GM12878 (cell line): ENCODE results near the gene C5AR1. TPM values are rescaled to one million over a fixed set of nuclear protein-coding genes. Genes with fewer than 3 reads are reported as not detected.
A peak's percentile ranks its signal among the peaks of the same experiment; 100 is the strongest.

Source experiments
- ATAC-seq: fragments of 200-7000 bp; cut with Tn5 transposase; 3 replicates; pipeline ENCODE4 v1.9.1; 2020; ENCODE audit warnings: mild to moderate bottlenecking, moderate library complexity
- BruUV-seq: library from RNA; stranded (reverse); fragments of 400-500 nt; replicated peaks from 2 replicates; lab custom pipeline; 2021; lab: Mats Ljungman, UMichigan
- CTCF ChIA-PET: fragments of 300-600 bp; sonication (Branson Sonifier 250); formaldehyde crosslinking; extraction: SDS; loops from one replicate; lab custom pipeline; 2021; ENCODE audit warnings: inconsistent platforms; lab: Yijun Ruan, JAX
- POLR2A ChIA-PET: fragments of 350-600 bp; formaldehyde crosslinking; extraction: SDS; loops from one replicate; lab custom pipeline; 2021; ENCODE audit warnings: inconsistent platforms; lab: Charles Lee
- RAD21 ChIA-PET: fragments of 300-600 bp; sonication (Branson Sonifier 250); formaldehyde crosslinking; loops from one replicate; lab custom pipeline; 2023; ENCODE audit warnings: antibody characterized with exemption; ENCODE audit not compliant: unreplicated experiment; lab: Charles Lee
- SMC1A ChIA-PET: fragments of 300-600 bp; sonication (Branson Sonifier 250); formaldehyde crosslinking; loops from one replicate; lab custom pipeline; 2023; ENCODE audit not compliant: unreplicated experiment, uncharacterized antibody; lab: Charles Lee
- DNase-seq: peaks from one replicate; pipeline ENCODE4 v3.0.0-alpha.2; 2011; ENCODE audit warnings: low read depth, low spot score
- FAIRE-seq: peaks from 3 replicates; lab custom pipeline; 2011; peaks lifted over from hg19 to GRCh38; lab: Jason Lieb, UNC
- H2AFZ ChIP-seq: 2 replicates; pipeline ENCODE4 v1.6.0; 2011; ENCODE audit warnings: low read depth, low read length, control low read depth; ENCODE audit not compliant: control insufficient read depth
- H3K27ac ChIP-seq: 2 replicates; pipeline ENCODE4 v1.5.1; 2011; ENCODE audit warnings: control low read depth; ENCODE audit not compliant: control insufficient read depth, insufficient read depth
- H3K27me3 ChIP-seq, 2 experiments: replicated peaks in 1 of 2; 2 replicates each; pipeline versions ENCODE4 v1.6.0 to v1.6.1; 2011; ENCODE audit warnings: low read length in 1 of 2; ENCODE audit not compliant: control insufficient read depth in 2 of 2, insufficient read depth in 2 of 2
- H3K36me3 ChIP-seq, 2 experiments: 2 replicates each; pipeline ENCODE4 v1.5.1; 2011; ENCODE audit warnings: low read length in 1 of 2; ENCODE audit not compliant: control insufficient read depth in 2 of 2, insufficient read depth in 2 of 2
- H3K4me1 ChIP-seq: 2 replicates; pipeline ENCODE4 v1.6.1; 2011; ENCODE audit warnings: mild to moderate bottlenecking, low read length, moderate library complexity, mixed read lengths; ENCODE audit not compliant: control insufficient read depth, insufficient read depth
- H3K4me2 ChIP-seq: 2 replicates; pipeline ENCODE4 v1.6.0; 2011; ENCODE audit warnings: control low read depth; ENCODE audit not compliant: control insufficient read depth, insufficient read depth
- H3K4me3 ChIP-seq: fragments of 200-600 bp; sonication (generic); 2 replicates; pipeline ENCODE4 v1.5.1; 2016
- H3K79me2 ChIP-seq: 2 replicates; pipeline ENCODE4 v1.6.0; 2011; ENCODE audit warnings: low read length; ENCODE audit not compliant: control insufficient read depth, insufficient read depth
- H3K9ac ChIP-seq: 2 replicates; pipeline ENCODE4 v1.8.0; 2011; ENCODE audit warnings: low read length, control low read depth, mixed read lengths; ENCODE audit not compliant: control insufficient read depth, insufficient read depth
- H3K9me3 ChIP-seq: replicated peaks from 3 replicates; pipeline ENCODE4 v1.5.1; 2011; ENCODE audit warnings: mild to moderate bottlenecking, low read length; ENCODE audit not compliant: control insufficient read depth, insufficient read depth
- H4K20me1 ChIP-seq: 2 replicates; pipeline ENCODE4 v1.6.0; 2011; ENCODE audit not compliant: control insufficient read depth, insufficient read depth
- ATF7 ChIP-seq: fragments of 450-650 bp; IDR thresholded peaks from 2 replicates; pipeline ENCODE4 v1.6.1; 2016; ENCODE audit warnings: low read depth, mild to moderate bottlenecking
- MTA3 ChIP-seq: IDR thresholded peaks from 2 replicates; pipeline ENCODE4 v1.6.1; 2012; ENCODE audit warnings: low read length, inconsistent platforms, borderline replicate concordance
- POLR2A ChIP-seq: IDR thresholded peaks from 2 replicates; pipeline ENCODE4 v1.6.1; 2011; ENCODE audit warnings: low read depth, mild to moderate bottlenecking, low read length
- ZZZ3 ChIP-seq: IDR thresholded peaks from 2 replicates; pipeline ENCODE4 v1.6.1; 2011; ENCODE audit warnings: low read depth; ENCODE audit not compliant: control insufficient read depth, insufficient read length
- WGBS: methylation state at CpG from one replicate; pipeline ENCODE4 v1.1.6; 2016; ENCODE audit warnings: low lambda C conversion rate; ENCODE audit not compliant: insufficient replicate concordance, insufficient coverage; ENCODE audit errors: missing lambda C conversion rate; 5-methylcytosine and 5-hydroxymethylcytosine counted together
- in situ Hi-C: fragments of 300-500 bp; cut with MboI; formaldehyde crosslinking; loops from 9 replicates; pipeline ENCODE4 v1.14.3; 2018; ENCODE audit warnings: mixed read lengths
- intact Hi-C: fragments of 100-400 bp; cut with micrococcal nuclease; formaldehyde crosslinking; loops from one replicate; pipeline ENCODE4 v1.14.2; 2022; ENCODE audit not compliant: unreplicated experiment
- polyA plus RNA-seq, 11 experiments: library from polyadenylated mRNA; depleted of rRNA in 4 of 11; unstranded in 6 of 11; stranded (reverse) in 5 of 11; fragments of >200 nt; fragmentation: Nextera tagmentation in 4 of 11; fragmentation: Illumina TruSeq in 1 of 11; extraction: Ambion mirVana in 4 of 11; extraction: Trizol in 1 of 11; gene quantifications; 1 replicate in 1 of 11; 2 replicates in 10 of 11; pipeline versions ENCODE4 v1.2.1 to v1.2.3, GENCODE V29; 2011 to 2016; ENCODE audit warnings: inconsistent platforms in 2 of 11, missing spikeins in 2 of 11, low read depth in 1 of 11
- total RNA-seq, 4 experiments: library from RNA; depleted of rRNA in 3 of 4; stranded (reverse); fragments of >200 nt in 3 of 4; fragmentation: Illumina TruSeq in 1 of 4; extraction: Trizol in 1 of 4; gene quantifications; 2 replicates each; pipeline versions ENCODE4 v1.2.1 to v1.2.3, GENCODE V29; 2013 to 2021

C5AR1 gene
- total and polyA plus RNA-seq, 10 of the 15 experiments (the other 5 are each of a cell fraction or from before 2014, with no cell fraction given) = 0.04 to 1.5 (median 0.18) TPM

- ChIA-PET SMC1A (no interaction called here), CTCF (interaction anchor here (0.7 kb wide), 1 partner anchor 19 kb away, joined by 3 read pairs; no protein-coding TSS in a partner anchor), RAD21 (no interaction called here), POLR2A (no interaction called here)
- 98% methylated on average over 21 of the region's 21 CpGs for WGBS
- FAIRE-seq = no peak
- no peak overlapping the region for H3K27ac ChIP-seq
- H3K9me3 ChIP-seq = no peaks in the 10 kb centered on the region
- no peak for DNase-seq
- no peaks in the 10 kb centered on the region for H3K27me3 ChIP-seq
- H3K4me1 ChIP-seq = peaks cover 9% of the 10 kb centered on the region
- no peak for ATAC-seq
- no peak overlapping the region for H2AFZ ChIP-seq
- intact Hi-C loops (no loop called here), in situ Hi-C loops (no loop called here)
- no peaks in the 10 kb centered on the region for H4K20me1 ChIP-seq
- TF ChIP-seq ATF7 (no peak), POLR2A (peak; percentile 39; the same call in 1 of the 2 replicates)
- peaks cover 2 to 4% of the 10 kb centered on the region in 2 experiments; a peak in 3 of 4 replicates for H3K36me3 ChIP-seq
- H3K79me2 ChIP-seq = no peaks in the 10 kb centered on the region
- no TSS peak for BruUV-seq
- H3K9ac ChIP-seq = no peak overlapping the region
- no peak overlapping the region for H3K4me3 ChIP-seq
- H3K4me2 ChIP-seq = no peak overlapping the region
These were observed 43.2 kb upstream of the C5AR1 start for GRCh38 chr19:47266401-47266941.

- in situ Hi-C loops = no loop called here
- RAD21 ChIA-PET = no interaction called here
- POLR2A ChIA-PET = interaction anchor here (0.9 kb wide), 1 partner anchor 11 kb away, joined by 3 read pairs; the partner anchor contains the start of gene CCDC9
- SMC1A ChIA-PET = interaction anchor here (0.6 kb wide), 1 partner anchor 346 kb away, joined by 3 read pairs; no protein-coding TSS in a partner anchor
- TF ChIP-seq ZZZ3 (no peak), MTA3 (no peak), POLR2A (0 out of 2 replicates have a peak, but pooled peaks have one; percentile 12)
- H3K27me3 ChIP-seq = no peaks in the 10 kb centered on the region
- H3K4me3 ChIP-seq = no peak overlapping the region
- DNase-seq (no peak), FAIRE-seq (no peak), ATAC-seq (no peak)
- 94% methylated on average over 14 of the region's 14 CpGs for WGBS
- peaks cover 2 to 4% of the 10 kb centered on the region in 2 experiments; a peak in 3 of 4 replicates for H3K36me3 ChIP-seq
- BruUV-seq = no TSS peak
- H4K20me1 ChIP-seq = no peaks in the 10 kb centered on the region
- no peak overlapping the region for H2AFZ ChIP-seq
- no peak overlapping the region for H3K4me2 ChIP-seq
- CTCF ChIA-PET = interaction anchor here (0.7 kb wide), 1 partner anchor 18 kb away, joined by 3 read pairs; no protein-coding TSS in a partner anchor
- H3K4me1 ChIP-seq = peaks cover 5% of the 10 kb centered on the region
- no peak overlapping the region for H3K27ac ChIP-seq
- H3K9me3 ChIP-seq = no peaks in the 10 kb centered on the region
- intact Hi-C loops = no loop called here
- H3K79me2 ChIP-seq = no peaks in the 10 kb centered on the region
- H3K9ac ChIP-seq = no peak overlapping the region
These were observed 42.3 kb upstream of the C5AR1 start for GRCh38 chr19:47267350-47267759.
